ENCODE data around the gene PCDHAC2.
A peak's percentile ranks its signal among the peaks of the same experiment; 100 is the strongest.

The PCDHAC2 gene

GRCh38 chr5:140962190-140962589 is 4.1 kb upstream of the PCDHAC2 start:
- no peak overlapping the region for H3K27ac ChIP-seq (ENCODE audit: poor library complexity, severe bottlenecking)
- H3K4me3 ChIP-seq (ENCODE audit: severe bottlenecking): no peak overlapping the region
- H3K36me3 ChIP-seq (ENCODE audit: low read depth): no peaks in the 10 kb centered on the region
- no peaks in the 10 kb centered on the region for H3K9me3 ChIP-seq (ENCODE audit: severe bottlenecking)
- TF ChIP-seq CTCF (IDR thresholded peaks at IDR 0.05; ENCODE audit: poor library complexity, severe bottlenecking): no peak
- H3K27me3 ChIP-seq (ENCODE audit: insufficient read depth, poor library complexity, severe bottlenecking): no peaks in the 10 kb centered on the region
- H3K4me1 ChIP-seq (ENCODE audit: insufficient read depth, poor library complexity, severe bottlenecking): peaks cover 11% of the 10 kb centered on the region
- ATAC-seq (ENCODE audit: low read depth) (no peak), DNase-seq (ENCODE audit: low spot score) (no peak)

DNA sequence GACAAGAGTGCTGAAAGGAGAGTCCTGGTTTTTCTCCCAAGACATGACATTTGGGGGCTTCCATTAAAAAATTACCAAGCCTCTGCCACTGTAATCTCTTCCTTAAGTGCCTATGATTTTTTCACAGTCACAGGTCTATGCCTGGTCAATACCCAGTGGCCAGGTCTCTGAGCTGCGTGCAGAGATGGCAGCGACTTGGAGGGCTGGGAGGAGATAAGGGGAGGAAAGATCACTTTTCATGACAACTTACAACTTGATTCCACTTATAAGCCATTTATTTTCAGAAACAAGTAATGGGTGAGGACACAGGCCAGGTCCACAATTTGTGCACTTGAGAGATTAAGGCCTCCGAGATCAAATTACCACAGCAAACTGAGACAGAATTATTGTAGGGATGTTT is 1.9 kb upstream of the PCDHAC2 start:
- Histone ChIP-seq H3K9me3 (ENCODE audit: severe bottlenecking) (no peaks in the 10 kb centered on the region), H3K36me3 (ENCODE audit: low read depth) (no peaks in the 10 kb centered on the region), H3K4me3 (ENCODE audit: severe bottlenecking) (no peak overlapping the region), H3K4me1 (ENCODE audit: insufficient read depth, poor library complexity, severe bottlenecking) (peaks cover 15% of the 10 kb centered on the region), H3K27ac (ENCODE audit: poor library complexity, severe bottlenecking) (no peak overlapping the region), H3K27me3 (ENCODE audit: insufficient read depth, poor library complexity, severe bottlenecking) (no peaks in the 10 kb centered on the region)
- no peak for DNase-seq (ENCODE audit: low spot score)
- no peak for ATAC-seq (ENCODE audit: low read depth)
- TF ChIP-seq CTCF (IDR thresholded peaks at IDR 0.05; ENCODE audit: poor library complexity, severe bottlenecking): no peak

- peak; percentile 6 for TF ChIP-seq CTCF (IDR thresholded peaks at IDR 0.05; ENCODE audit: poor library complexity, severe bottlenecking)
- H3K4me1 ChIP-seq (ENCODE audit: insufficient read depth, poor library complexity, severe bottlenecking): peaks cover 29% of the 10 kb centered on the region
- ATAC-seq (ENCODE audit: low read depth) (no peak), DNase-seq (ENCODE audit: low spot score) (no peak)
- peak overlapping the region; percentile 45 for H3K4me3 ChIP-seq (ENCODE audit: severe bottlenecking)
- no peaks in the 10 kb centered on the region for H3K36me3 ChIP-seq (ENCODE audit: low read depth)
- peak overlapping the region; percentile 50 for H3K27ac ChIP-seq (ENCODE audit: poor library complexity, severe bottlenecking)
- H3K9me3 ChIP-seq (ENCODE audit: severe bottlenecking): no peaks in the 10 kb centered on the region
- no peaks in the 10 kb centered on the region for H3K27me3 ChIP-seq (ENCODE audit: insufficient read depth, poor library complexity, severe bottlenecking)
Observed at GRCh38 chr5:140965905-140966292, 377 bp upstream of the PCDHAC2 start.

DNA sequence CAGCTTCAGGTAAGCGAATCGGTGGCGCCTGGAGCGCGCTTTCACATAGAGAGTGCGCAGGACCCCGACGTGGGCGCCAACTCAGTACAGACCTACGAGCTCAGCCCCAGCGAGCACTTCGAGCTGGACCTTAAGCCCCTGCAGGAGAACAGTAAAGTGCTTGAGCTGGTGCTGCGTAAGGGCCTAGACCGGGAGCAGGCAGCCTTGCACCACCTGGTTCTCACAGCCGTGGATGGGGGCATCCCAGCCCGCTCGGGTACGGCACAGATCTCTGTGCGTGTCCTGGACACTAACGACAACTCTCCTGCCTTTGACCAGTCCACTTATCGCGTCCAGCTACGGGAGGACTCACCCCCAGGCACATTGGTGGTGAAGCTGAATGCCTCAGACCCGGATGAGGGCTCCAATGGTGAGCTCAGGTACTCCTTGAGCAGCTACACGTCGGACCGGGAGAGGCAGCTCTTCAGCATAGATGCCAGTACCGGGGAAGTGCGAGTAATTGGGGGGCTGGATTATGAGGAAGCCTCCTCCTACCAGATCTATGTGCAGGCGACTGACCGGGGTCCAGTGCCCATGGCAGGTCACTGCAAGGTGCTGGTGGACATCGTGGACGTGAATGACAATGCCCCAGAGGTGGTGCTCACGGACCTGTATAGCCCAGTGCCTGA is 1.1 kb downstream of the PCDHAC2 start:
- no peak for TF ChIP-seq CTCF (IDR thresholded peaks at IDR 0.05; ENCODE audit: poor library complexity, severe bottlenecking)

DNA sequence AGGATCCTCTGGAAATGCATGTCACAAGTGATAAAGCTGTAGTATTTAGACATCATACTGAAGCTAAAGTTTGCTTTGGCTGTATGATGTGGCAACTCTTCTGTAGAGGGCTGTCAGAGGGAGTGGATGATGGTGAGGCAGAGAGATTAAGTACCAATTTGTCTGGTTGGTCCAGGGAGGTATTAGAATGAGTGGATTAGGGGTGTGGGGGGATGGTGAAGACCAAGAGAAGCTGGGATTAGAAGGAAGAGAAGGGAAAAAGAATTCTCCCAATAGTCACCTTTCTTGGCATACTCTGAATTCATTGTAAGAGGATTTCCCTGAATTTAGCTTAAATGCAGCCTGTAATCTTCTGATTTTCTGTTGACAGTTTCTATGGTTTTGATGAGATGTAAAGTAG is 3.6 kb downstream of the PCDHAC2 start:
- DNase-seq (ENCODE audit: low spot score): no peak
- Histone ChIP-seq H3K9me3 (ENCODE audit: severe bottlenecking) (no peaks in the 10 kb centered on the region), H3K27me3 (ENCODE audit: insufficient read depth, poor library complexity, severe bottlenecking) (no peaks in the 10 kb centered on the region), H3K4me3 (ENCODE audit: severe bottlenecking) (no peak overlapping the region), H3K4me1 (ENCODE audit: insufficient read depth, poor library complexity, severe bottlenecking) (peaks cover 38% of the 10 kb centered on the region), H3K27ac (ENCODE audit: poor library complexity, severe bottlenecking) (no peak overlapping the region), H3K36me3 (ENCODE audit: low read depth) (no peaks in the 10 kb centered on the region)
- ATAC-seq (ENCODE audit: low read depth): no peak
- TF ChIP-seq CTCF (IDR thresholded peaks at IDR 0.05; ENCODE audit: poor library complexity, severe bottlenecking): no peak

More for the DNA sequence above, 1.1 kb downstream of the PCDHAC2 start:
- DNase-seq (ENCODE audit: low spot score): peak; percentile 73
- Histone ChIP-seq H3K4me1 (ENCODE audit: insufficient read depth, poor library complexity, severe bottlenecking) (peaks cover 30% of the 10 kb centered on the region), H3K36me3 (ENCODE audit: low read depth) (no peaks in the 10 kb centered on the region), H3K4me3 (ENCODE audit: severe bottlenecking) (peak overlapping the region; percentile 45), H3K27ac (ENCODE audit: poor library complexity, severe bottlenecking) (no peak overlapping the region), H3K27me3 (ENCODE audit: insufficient read depth, poor library complexity, severe bottlenecking) (no peaks in the 10 kb centered on the region), H3K9me3 (ENCODE audit: severe bottlenecking) (no peaks in the 10 kb centered on the region)
- ATAC-seq (ENCODE audit: low read depth): no peak
